HepG2 (cell line): Measurements from ENCODE around the gene ANTXR1. TPM values are rescaled to one million over a fixed set of nuclear protein-coding genes. Genes with fewer than 3 reads are reported as not detected.
A peak's percentile ranks its signal among the peaks of the same experiment; 100 is the strongest.

Experiments used
- AKAP8 ChIP-seq: sonication (generic); formaldehyde crosslinking; IDR thresholded peaks from 2 replicates; pipeline ENCODE4 v1.5.1; 2020; ENCODE audit warnings: mild to moderate bottlenecking, missing genetic modification reagents
- BRD4 ChIP-seq: sonication (generic); formaldehyde crosslinking; IDR thresholded peaks from 2 replicates; pipeline ENCODE4 v1.4.0; 2020; ENCODE audit warnings: missing genetic modification reagents
- CHD2 ChIP-seq: IDR thresholded peaks from 2 replicates; pipeline ENCODE4 v1.6.1; 2011; ENCODE audit warnings: low read depth, low read length, improper control_type of control experiment
- FOXA1 ChIP-seq, 2 experiments: fragments of 450-650 bp in 1 of 2; sonication (generic) in 1 of 2; formaldehyde crosslinking in 1 of 2; IDR thresholded peaks; 2 replicates each; pipeline versions ENCODE4 v1.4.0 to v1.6.1; 2016 to 2020; ENCODE audit warnings: missing genetic modification reagents in 1 of 2
- HDAC6 ChIP-seq: fragments of 200-600 bp; sonication (generic); IDR thresholded peaks from 2 replicates; pipeline ENCODE4 v1.7.0; 2017; ENCODE audit warnings: mild to moderate bottlenecking, antibody characterized with exemption, low read length, low read depth
- HHEX ChIP-seq: IDR thresholded peaks from 2 replicates; pipeline ENCODE4 v1.6.1; 2016; ENCODE audit warnings: control low read depth
- IRF2 ChIP-seq: IDR thresholded peaks from 2 replicates; pipeline ENCODE4 v1.6.1; 2018; ENCODE audit warnings: missing genetic modification reagents, missing compliant biosample characterization
- JUNB ChIP-seq: sonication (generic); formaldehyde crosslinking; IDR thresholded peaks from 2 replicates; pipeline ENCODE4 v1.8.0; 2022; ENCODE audit warnings: missing genetic modification reagents, mild to moderate bottlenecking, borderline replicate concordance
- KDM4B ChIP-seq: sonication (generic); formaldehyde crosslinking; IDR thresholded peaks from 2 replicates; pipeline ENCODE4 v1.4.0; 2020; ENCODE audit warnings: missing genetic modification reagents
- KMT2B ChIP-seq: IDR thresholded peaks from 2 replicates; pipeline ENCODE4 v1.6.1; 2016; ENCODE audit warnings: missing genetic modification reagents, missing compliant biosample characterization
- MEF2D ChIP-seq: sonication (generic); formaldehyde crosslinking; IDR thresholded peaks from 2 replicates; pipeline ENCODE4 v1.5.1; 2020; ENCODE audit warnings: mild to moderate bottlenecking, missing genetic modification reagents
- MLX ChIP-seq: IDR thresholded peaks from 2 replicates; pipeline ENCODE4 v1.6.1; 2016
- MXD4 ChIP-seq: IDR thresholded peaks from 2 replicates; pipeline ENCODE4 v1.6.1; 2016; ENCODE audit warnings: mild to moderate bottlenecking, missing biosample characterization, missing genetic modification reagents
- MYPOP ChIP-seq: sonication (generic); formaldehyde crosslinking; IDR thresholded peaks from 2 replicates; pipeline ENCODE4 v1.8.1; 2023; ENCODE audit warnings: mild to moderate bottlenecking, moderate library complexity, missing genetic modification reagents
- RCOR2 ChIP-seq: IDR thresholded peaks from 2 replicates; pipeline ENCODE4 v1.6.1; 2016; ENCODE audit warnings: missing biosample characterization, missing genetic modification reagents
- RXRB ChIP-seq: IDR thresholded peaks from 2 replicates; pipeline ENCODE4 v1.6.1; 2016; ENCODE audit warnings: borderline replicate concordance, missing genetic modification reagents, missing compliant biosample characterization
- SP140L ChIP-seq: sonication (generic); formaldehyde crosslinking; IDR thresholded peaks from 2 replicates; pipeline ENCODE4 v1.4.0; 2020; ENCODE audit warnings: missing genetic modification reagents, borderline replicate concordance
- ZBTB14 ChIP-seq: sonication (generic); formaldehyde crosslinking; IDR thresholded peaks from 2 replicates; pipeline ENCODE4 v1.4.0; 2020; ENCODE audit warnings: missing genetic modification reagents
- ZGPAT ChIP-seq: IDR thresholded peaks from 2 replicates; pipeline ENCODE4 v1.6.1; 2016; ENCODE audit warnings: mild to moderate bottlenecking
- ZNF264 ChIP-seq: sonication (generic); formaldehyde crosslinking; IDR thresholded peaks from 2 replicates; pipeline ENCODE4 v1.4.0; 2020; ENCODE audit warnings: missing genetic modification reagents
- ZNF337 ChIP-seq: sonication (generic); formaldehyde crosslinking; IDR thresholded peaks from 2 replicates; pipeline ENCODE4 v1.5.1; 2020; ENCODE audit warnings: missing genetic modification reagents, low read depth, mild to moderate bottlenecking, borderline replicate concordance
- ZNF562 ChIP-seq: sonication (generic); formaldehyde crosslinking; IDR thresholded peaks from 2 replicates; pipeline ENCODE4 v1.8.0; 2022; ENCODE audit warnings: missing genetic modification reagents, borderline replicate concordance
- ZNF770 ChIP-seq: sonication (generic); formaldehyde crosslinking; IDR thresholded peaks from 2 replicates; pipeline ENCODE4 v1.5.0; 2020; ENCODE audit warnings: mild to moderate bottlenecking, missing genetic modification reagents
- ZNF775 ChIP-seq: sonication (generic); formaldehyde crosslinking; IDR thresholded peaks from 2 replicates; pipeline ENCODE4 v1.4.0; 2020; ENCODE audit warnings: missing genetic modification reagents, mild to moderate bottlenecking, moderate library complexity, borderline replicate concordance
- polyA plus RNA-seq, 8 experiments: library from polyadenylated mRNA; depleted of rRNA in 3 of 8; stranded (reverse) in 7 of 8; unstranded in 1 of 8; fragments of >200 nt; fragmentation: Illumina TruSeq in 4 of 8; extraction: Trizol in 4 of 8; gene quantifications; 2 replicates each; pipeline versions ENCODE4 v1.2.1 to v1.2.3, GENCODE V29; 2011 to 2016; ENCODE audit warnings: low read depth in 4 of 8, missing spikeins in 1 of 8, mixed read lengths in 1 of 8; ENCODE audit not compliant: insufficient read depth in 1 of 8
- total RNA-seq, 5 experiments: library from RNA; depleted of rRNA; stranded (reverse); fragments of >200 nt; fragmentation: Illumina TruSeq; extraction: Trizol; gene quantifications; 2 replicates each; pipeline ENCODE4 v1.2.3, GENCODE V29; 2016; ENCODE audit warnings: low read depth in 1 of 5
- TF ChIP-seq, protein P1 (sequence below): sonication (generic); formaldehyde crosslinking; IDR thresholded peaks from 2 replicates; pipeline ENCODE4 v1.5.0; 2020; ENCODE audit warnings: missing genetic modification reagents

ANTXR1 gene
- total and polyA plus RNA-seq, 2 of the 13 experiments (the other 11 are each of a cell fraction or from before 2014, with no cell fraction given) = 4.5 to 12.7 TPM

DNA sequence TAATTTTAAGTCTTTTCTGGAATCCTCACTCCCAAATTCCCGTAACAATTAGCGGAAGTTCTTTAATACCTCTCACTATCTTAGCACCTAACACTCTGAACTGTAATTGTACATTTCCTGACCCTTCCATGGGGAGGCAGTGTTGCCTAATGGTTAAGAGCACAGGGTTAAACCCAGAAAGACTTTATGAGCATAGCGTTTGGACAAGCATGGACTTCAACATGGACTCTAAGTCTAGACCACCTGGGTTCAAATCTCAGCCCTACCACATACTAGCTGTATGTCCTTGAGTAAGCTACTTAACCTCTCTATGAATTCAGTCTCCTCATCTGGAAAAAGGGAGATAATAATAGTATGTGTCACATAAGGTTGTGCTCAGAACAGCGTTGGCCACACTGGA is 13.0 kb downstream of the ANTXR1 start (continued):
- peak; percentile 20; the same call in 1 of the 2 replicates for TF ChIP-seq RXRB (CRISPR knock-in tag)
- no peak for TF ChIP-seq CHD2
- 0 out of 2 replicates have a peak, but pooled peaks have one; percentile 18 for TF ChIP-seq IRF2 (CRISPR knock-in tag)
- no peak for TF ChIP-seq ZNF562 (CRISPR knock-in tag)
- TF ChIP-seq JUNB (CRISPR knock-in tag) = no peak
- no peak for TF ChIP-seq SP140L (CRISPR knock-in tag)
- TF ChIP-seq ZGPAT (CRISPR knock-in tag) = 0 out of 2 replicates have a peak, but pooled peaks have one; percentile 18
- TF ChIP-seq MEF2D (CRISPR knock-in tag) = no peak
- TF ChIP-seq KDM4B (CRISPR knock-in tag) = 0 out of 2 replicates have a peak, but pooled peaks have one; percentile 56
- TF ChIP-seq ZNF337 = no peak
- no peak for TF ChIP-seq BRD4 (CRISPR knock-in tag)
- no peak for TF ChIP-seq HDAC6
- TF ChIP-seq AKAP8 (CRISPR knock-in tag) = no peak
- TF ChIP-seq ZBTB14 = no peak
- TF ChIP-seq ZNF775 (CRISPR knock-in tag) = no peak
- no peak for TF ChIP-seq ZNF770 (CRISPR knock-in tag)
- TF ChIP-seq, protein P1, sequence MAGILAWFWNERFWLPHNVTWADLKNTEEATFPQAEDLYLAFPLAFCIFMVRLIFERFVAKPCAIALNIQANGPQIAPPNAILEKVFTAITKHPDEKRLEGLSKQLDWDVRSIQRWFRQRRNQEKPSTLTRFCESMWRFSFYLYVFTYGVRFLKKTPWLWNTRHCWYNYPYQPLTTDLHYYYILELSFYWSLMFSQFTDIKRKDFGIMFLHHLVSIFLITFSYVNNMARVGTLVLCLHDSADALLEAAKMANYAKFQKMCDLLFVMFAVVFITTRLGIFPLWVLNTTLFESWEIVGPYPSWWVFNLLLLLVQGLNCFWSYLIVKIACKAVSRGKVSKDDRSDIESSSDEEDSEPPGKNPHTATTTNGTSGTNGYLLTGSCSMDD = no peak
- TF ChIP-seq HHEX = no peak
- TF ChIP-seq MLX (CRISPR knock-in tag) = no peak
- no peak for TF ChIP-seq ZNF264
- TF ChIP-seq RCOR2 = no peak
- TF ChIP-seq MXD4 = 0 out of 2 replicates have a peak, but pooled peaks have one; percentile 40
- TF ChIP-seq FOXA1 (IDR thresholded peaks at IDR 0.05) = no peak
- TF ChIP-seq FOXA1 (CRISPR knock-in tag; IDR thresholded peaks at IDR 0.05) = no peak
- no peak for TF ChIP-seq KMT2B (CRISPR knock-in tag)
- TF ChIP-seq MYPOP (CRISPR knock-in tag) = no peak
